Endothelial cell of hepatic sinusoid (primary cell): Measurements from ENCODE around the gene GRIN1.
"Not testable (repeated sequence)": the region's sequence is repeated elsewhere in the genome, so short reads cannot be mapped to it uniquely, and the experiment has no call there.

Experiments used
- in situ Hi-C: cut with HindIII; loops from 2 replicates; pipeline ENCODE4 v1.10.0; 2017; ENCODE audit warnings: low sequenced_read_pairs

Gene GRIN1

GRCh38 chr9:137110911-137111787, 27.8 kb upstream of the GRIN1 start:
- in situ Hi-C loops: no loop called here

GRCh38 chr9:137111788-137112563, 27.0 kb upstream of the GRIN1 start:
- in situ Hi-C loops: no loop called here

DNA sequence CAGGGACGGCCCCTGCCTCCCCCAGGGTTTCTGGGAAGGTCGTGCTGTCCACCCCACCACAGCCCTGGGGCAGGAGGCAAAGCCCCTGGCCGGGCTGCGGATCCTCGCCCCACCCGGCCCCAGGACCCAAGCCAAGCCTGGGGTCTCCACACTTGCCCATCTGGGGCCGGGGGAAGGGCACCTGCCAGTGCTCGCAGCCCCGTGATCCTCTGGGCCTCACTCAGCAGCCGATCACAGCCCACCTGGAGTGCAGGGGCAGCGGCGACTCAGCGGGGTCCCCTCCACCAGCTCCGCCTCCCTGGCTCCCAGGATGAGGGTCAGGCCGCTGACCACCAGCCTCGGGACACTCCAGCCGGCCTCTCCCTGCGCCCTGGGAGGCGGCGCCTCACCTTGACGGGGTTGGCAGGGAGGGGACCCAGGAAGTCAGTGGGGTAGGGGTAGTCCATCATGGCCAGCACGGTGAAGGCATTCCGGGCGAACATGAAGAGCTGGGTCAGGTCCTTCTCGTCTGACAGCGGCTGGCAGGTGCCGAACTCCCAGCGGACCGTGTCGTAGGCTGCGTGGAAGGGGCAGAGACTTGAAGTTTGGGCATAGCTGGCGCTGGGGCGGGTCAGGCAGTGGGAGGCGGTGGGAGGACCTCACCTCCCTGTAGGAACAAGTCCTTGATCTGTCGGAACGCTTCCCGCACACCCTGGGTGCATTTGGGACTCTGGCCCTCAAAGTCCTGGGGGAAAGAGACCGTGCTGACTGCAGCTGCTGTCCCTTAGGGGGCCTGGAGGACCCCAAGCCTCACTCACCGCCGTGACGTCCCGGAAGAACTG, 26.2 kb upstream of the GRIN1 start:
- in situ Hi-C loops: no loop called here

- in situ Hi-C loops: no loop called here
Measured at GRCh38 chr9:137113385-137114159, 25.4 kb upstream of the GRIN1 start.

DNA sequence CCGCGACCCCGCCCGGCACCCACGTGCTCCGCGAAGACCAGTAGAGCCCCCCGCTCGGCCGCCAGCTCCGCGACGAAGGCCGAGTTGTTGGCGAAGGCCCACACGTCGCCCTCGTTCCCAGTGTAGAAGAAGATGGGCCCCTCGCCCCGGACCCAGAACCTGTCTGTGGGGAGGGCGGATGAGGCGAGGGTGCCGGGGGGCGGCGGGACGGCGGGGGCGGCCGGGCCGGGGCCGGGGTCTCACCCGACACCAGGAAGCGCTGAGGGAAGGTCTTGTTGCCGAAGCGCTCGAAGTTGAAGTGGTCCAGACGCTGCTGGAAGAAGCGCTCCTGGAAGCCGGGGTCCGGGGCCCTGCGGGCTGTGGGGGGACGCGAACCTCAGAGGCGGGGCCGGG, 24.7 kb upstream of the GRIN1 start:
- in situ Hi-C loops: no loop called here

- in situ Hi-C loops: no loop called here
Measured at GRCh38 chr9:137114613-137115393, 24.2 kb upstream of the GRIN1 start, which contains the start of gene DPP7. Gene DPP7 (minus strand): TSS chr9:137114733. CDS start chr9:137114713, 20 bp downstream.

DNA sequence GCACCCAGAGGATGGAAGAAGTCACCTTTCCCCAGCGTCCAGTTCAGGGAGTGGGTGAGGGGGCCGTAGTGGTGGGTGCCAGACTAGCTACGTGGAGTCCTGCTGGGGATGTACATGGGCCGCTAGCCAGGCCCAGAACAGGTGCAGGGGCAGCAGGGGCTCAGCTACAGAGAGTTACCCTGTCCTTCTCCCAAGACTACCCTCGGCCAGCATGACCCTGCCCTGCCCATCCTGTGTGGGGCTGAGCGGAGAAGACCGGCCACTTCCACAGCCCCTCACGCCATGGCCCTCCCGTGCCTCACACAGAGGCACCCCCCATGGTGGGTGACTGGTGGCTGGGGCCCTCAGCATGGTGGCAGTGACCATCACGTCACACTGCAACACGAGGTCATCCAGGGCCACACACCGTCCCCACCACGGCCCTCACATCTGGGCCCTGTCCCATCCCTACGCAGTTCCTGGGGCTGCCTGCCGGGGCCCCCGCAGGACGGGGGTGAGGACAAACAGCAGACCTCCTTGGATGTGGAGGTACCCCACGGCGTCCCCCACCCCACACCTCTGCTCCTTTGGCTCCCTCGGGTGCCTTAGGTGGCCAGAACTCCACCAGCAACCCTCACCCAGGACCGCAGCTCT, 23.4 kb upstream of the GRIN1 start:
- in situ Hi-C loops: no loop called here

DNA sequence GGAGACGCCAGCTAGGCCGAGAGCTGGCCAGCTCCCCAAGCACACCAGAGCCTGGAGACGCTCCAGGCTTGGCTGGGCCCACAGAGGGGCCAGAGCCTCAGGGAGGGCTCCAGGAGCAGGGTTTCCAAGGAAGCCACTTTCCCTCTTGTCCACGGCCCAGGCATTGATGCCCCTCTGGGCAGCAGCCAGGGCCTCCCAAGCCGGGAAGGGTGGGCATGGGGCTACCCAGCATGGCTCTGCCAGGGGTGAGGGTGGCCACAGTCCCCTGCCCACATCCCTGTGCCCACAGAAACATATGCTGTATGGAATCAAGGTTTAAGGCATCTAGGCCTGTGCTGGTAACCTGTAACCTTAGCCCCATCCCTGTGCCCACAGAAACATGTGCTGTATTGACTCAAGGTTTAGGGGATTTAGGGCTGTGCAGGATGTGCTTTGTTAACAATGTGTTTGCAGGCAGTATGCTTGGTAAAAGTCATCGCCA, 22.9 kb upstream of the GRIN1 start:
- in situ Hi-C loops: no loop called here

- in situ Hi-C loops: no loop called here
Measured at GRCh38 chr9:137116728-137117127, 22.2 kb upstream of the GRIN1 start.

DNA sequence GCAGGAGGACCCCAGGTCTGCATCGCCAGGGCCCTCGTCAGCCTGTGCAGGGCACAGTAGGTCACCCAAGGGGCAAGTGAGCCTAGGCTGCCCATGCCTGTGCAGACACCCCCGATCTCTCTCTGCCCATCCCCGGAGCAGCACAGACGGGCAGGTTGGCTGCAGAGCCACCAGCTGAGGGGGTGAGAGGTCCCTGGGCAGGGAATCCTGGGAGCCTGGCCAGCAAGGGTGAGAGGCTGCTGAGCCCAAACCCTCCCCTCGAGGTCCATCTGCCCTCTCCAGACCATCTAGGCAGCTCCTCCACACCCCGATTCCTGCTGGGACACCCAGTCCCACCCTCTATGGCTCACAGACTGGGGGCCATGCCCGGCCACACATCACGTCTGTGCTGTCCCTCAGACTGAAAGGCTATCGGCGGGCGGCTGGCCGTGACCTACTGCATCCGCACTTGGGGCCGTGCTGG, 21.7 kb upstream of the GRIN1 start:
- in situ Hi-C loops: no loop called here

GRCh38 chr9:137118092-137118603, 20.8 kb upstream of the GRIN1 start:
- in situ Hi-C loops: not testable (repeated sequence)

DNA sequence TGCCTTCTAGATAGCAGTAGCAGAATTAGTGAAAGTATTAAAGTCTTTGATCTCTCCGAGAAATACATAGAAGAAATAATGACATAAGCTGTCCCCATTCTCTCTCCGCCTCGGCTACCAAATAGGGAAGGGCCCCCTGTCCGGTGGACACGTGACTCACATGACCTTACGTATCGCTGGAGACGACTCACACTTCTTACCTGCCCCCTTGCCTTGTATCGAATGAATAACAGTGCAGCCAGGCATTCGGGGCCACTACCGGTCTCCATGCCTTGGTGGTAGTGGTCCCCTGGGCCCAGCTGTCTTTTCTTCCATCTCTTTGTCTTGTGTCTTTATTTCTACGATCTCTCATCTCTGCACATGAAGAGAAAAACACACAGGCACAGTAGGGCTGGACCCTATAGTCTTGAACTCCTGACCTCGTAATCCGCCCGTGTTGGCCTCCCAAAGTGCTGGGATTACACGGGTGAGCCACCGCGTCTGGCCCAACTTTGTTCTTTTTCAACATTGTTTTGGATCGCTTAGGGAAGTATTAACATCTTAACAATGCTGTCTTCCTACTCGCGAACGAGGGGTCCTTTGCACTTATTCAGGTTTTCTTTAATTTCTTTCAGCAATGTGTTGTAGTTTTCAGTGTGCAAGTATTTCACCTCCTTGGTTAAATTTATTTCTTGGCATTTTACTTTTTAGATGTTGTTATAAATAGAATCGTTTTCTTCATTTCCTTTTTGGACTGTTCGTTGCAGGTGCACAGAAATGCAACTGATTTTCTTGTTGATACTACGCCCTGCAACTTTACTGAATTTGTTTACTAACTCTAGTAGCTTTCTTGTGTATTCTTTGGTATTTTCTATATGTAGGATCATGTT, 16.8 kb upstream of the GRIN1 start:
- in situ Hi-C loops: not testable (repeated sequence)

GRCh38 chr9:137122796-137123467, 16.0 kb upstream of the GRIN1 start:
- in situ Hi-C loops: not testable (repeated sequence)

DNA sequence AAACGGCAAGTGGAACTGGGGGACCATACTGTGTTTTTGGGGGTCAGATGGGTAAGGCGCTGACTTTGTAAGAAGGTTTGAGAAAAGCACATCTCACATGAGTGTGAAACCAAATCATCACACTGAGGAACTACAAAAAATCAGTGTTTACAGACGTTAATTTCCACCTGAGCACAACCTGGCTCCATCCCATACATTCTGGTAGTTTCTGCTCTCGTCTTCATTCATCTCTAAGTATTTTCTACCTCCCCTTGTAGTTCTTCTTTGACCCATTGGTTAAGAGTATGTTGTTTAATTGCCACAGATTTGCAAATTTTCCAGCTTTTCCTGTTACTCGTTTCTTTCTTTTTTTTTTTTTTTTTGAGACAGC, 15.5 kb upstream of the GRIN1 start:
- in situ Hi-C loops: no loop called here

DNA sequence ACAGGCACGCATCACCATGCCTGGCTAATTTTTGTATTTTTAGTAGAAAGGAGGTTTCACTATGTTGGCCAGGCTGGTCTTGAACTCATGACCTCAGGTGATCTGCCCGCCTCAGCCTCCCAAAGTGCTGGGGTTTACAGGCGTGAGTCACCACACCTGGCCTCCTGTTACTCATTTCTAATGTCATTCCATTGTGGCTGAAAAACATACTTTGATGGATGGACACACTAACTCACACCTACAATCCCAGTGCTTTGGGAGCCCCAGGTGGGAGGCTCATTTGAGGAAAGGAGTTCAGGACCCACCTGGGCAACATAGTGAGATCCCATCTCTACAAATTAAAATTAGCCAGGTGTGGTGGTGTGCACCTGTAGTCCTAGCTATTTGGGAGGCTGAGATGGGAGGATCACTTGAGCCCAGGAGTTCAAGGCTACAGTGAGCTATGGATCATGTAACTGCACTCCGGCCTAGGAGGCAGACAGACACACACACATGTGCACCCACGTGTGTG, 14.9 kb upstream of the GRIN1 start:
- in situ Hi-C loops: not testable (repeated sequence)

- in situ Hi-C loops: no loop called here
Measured at GRCh38 chr9:137126786-137127185, 12.2 kb upstream of the GRIN1 start.
